Esophagus muscularis mucosa (tissue), 4 donors: ENCODE data around the gene TP53I11. TPM values are rescaled to one million over a fixed set of nuclear protein-coding genes. Genes with fewer than 3 reads are reported as not detected.

Experiments used
- DNase-seq: peaks from one replicate; pipeline ENCODE4 v3.0.0-alpha.2; 2017; ENCODE audit errors: extremely low spot score
- H3K27ac ChIP-seq, 4 donors: fragments of 200-600 bp; sonication (generic); replicated peaks in 1 of 4; 1 replicate in 3 of 4; 2 replicates in 1 of 4; pipeline ENCODE4 v1.5.1; 2016 to 2019; ENCODE audit warnings: mild to moderate bottlenecking in 1 of 4
- H3K27me3 ChIP-seq, 4 donors: fragments of 200-600 bp; sonication (generic); one replicate each; pipeline versions ENCODE4 v1.5.1 to v1.6.0; 2016 to 2019
- H3K36me3 ChIP-seq, 4 donors: fragments of 200-600 bp; sonication (generic); one replicate each; pipeline ENCODE4 v1.5.1; 2016 to 2019
- H3K4me1 ChIP-seq, 4 donors: fragments of 200-600 bp; sonication (generic); one replicate each; pipeline ENCODE4 v1.5.1; 2016 to 2019
- H3K4me3 ChIP-seq, 4 donors: fragments of 200-600 bp; sonication (generic); 1 replicate in 2 of 4; 2 replicates in 2 of 4; pipeline ENCODE4 v1.5.1; 2016 to 2019; ENCODE audit warnings: mild to moderate bottlenecking in 4 of 4, moderate library complexity in 1 of 4
- H3K9me3 ChIP-seq, 4 donors: fragments of 200-600 bp; sonication (generic); 1 replicate in 3 of 4; 2 replicates in 1 of 4; pipeline ENCODE4 v1.5.1; 2016 to 2019
- CTCF ChIP-seq, 3 experiments: fragments of 200-600 bp in 2 of 3; fragments of 450-650 bp in 1 of 3; sonication (generic) in 2 of 3; IDR thresholded peaks; one replicate each; pipeline ENCODE4 v1.5.1; 2017 to 2019; ENCODE audit warnings: antibody characterized with exemption in 3 of 3, mild to moderate bottlenecking in 2 of 3, moderate library complexity in 1 of 3
- EP300 ChIP-seq: sonication (generic); formaldehyde crosslinking; IDR thresholded peaks from one replicate; pipeline ENCODE4 v1.6.1; 2017; ENCODE audit warnings: antibody characterized with exemption
- POLR2A ChIP-seq: fragments of 450-650 bp; IDR thresholded peaks from one replicate; pipeline ENCODE4 v1.6.1; 2017; ENCODE audit warnings: antibody characterized with exemption, moderate library complexity, mild to moderate bottlenecking, low read depth
- POLR2AphosphoS5 ChIP-seq, 2 donors: sonication (generic); formaldehyde crosslinking; IDR thresholded peaks; one replicate each; pipeline ENCODE4 v1.6.1; 2017; ENCODE audit warnings: antibody characterized with exemption in 2 of 2
- WGBS: methylation state at CpG from one replicate; pipeline ENCODE4 v1.1.5; 2018; 5-methylcytosine and 5-hydroxymethylcytosine counted together
- intact Hi-C: fragments of 100-400 bp; cut with DNase I; formaldehyde crosslinking; loops from one replicate; pipeline ENCODE4 v1.15.1; 2023
- total RNA-seq, 4 donors: library from RNA; depleted of rRNA; stranded (reverse); fragments of >200 nt; gene quantifications; one replicate each; pipeline versions ENCODE4 v1.1.0 to v1.2.1, GENCODE V29; 2016

The TP53I11 gene
- total RNA-seq, 4 donors from 2014 or later: 51.1 to 76.1 (median 59.2) TPM

- intact Hi-C loops: no loop called here
- no peak overlapping the region for H3K4me3 ChIP-seq
- TF ChIP-seq POLR2AphosphoS5 (IDR thresholded peaks at IDR 0.05) (no peak), CTCF (IDR thresholded peaks at IDR 0.05) (no peak), EP300 (no peak), POLR2A (no peak)
- no peaks in the 10 kb centered on the region for H3K27me3 ChIP-seq
- DNase-seq: no peak
- H3K9me3 ChIP-seq: no peaks in the 10 kb centered on the region
- WGBS: 78% methylated on average over 6 of the region's 6 CpGs
- peaks cover 27 to 62% (median 41%) of the 10 kb centered on the region in 4 donors for H3K4me1 ChIP-seq
- no peak overlapping the region for H3K27ac ChIP-seq
- H3K36me3 ChIP-seq: peaks cover 0 to 5% (median 0%) of the 10 kb centered on the region in 4 donors
Observed at GRCh38 chr11:44883277-44883676, 67.4 kb downstream of the TP53I11 start.

Other genes starting within 250 kb of the TP53I11 start
- 10 to 100 TPM; 27.7 to 70.1 (median 50.2) TPM for gene TSPAN18, start 223.9 kb downstream of the TP53I11 start, total RNA-seq
- gene PRDM11, start 195.8 kb upstream of the TP53I11 start, total RNA-seq: 10 to 100 TPM; 29.5 to 43.2 (median 33.5) TPM